GM23248 (cell line): Measurements from ENCODE around the gene NCOA1.
"Not testable (repeated sequence)": the region's sequence is repeated elsewhere in the genome, so short reads cannot be mapped to it uniquely, and the experiment has no call there.

Experiments used
- EZH2 ChIP-seq: fragments of 200-600 bp; sonication (generic); IDR thresholded peaks from 2 replicates; pipeline ENCODE4 v1.6.1; 2018; ENCODE audit warnings: antibody characterized with exemption, mild to moderate bottlenecking; ENCODE audit not compliant: insufficient read depth, poor library complexity, severe bottlenecking
- EZH2phosphoT487 ChIP-seq: fragments of 200-600 bp; sonication (generic); IDR thresholded peaks from 2 replicates; pipeline ENCODE4 v1.6.1; 2018; ENCODE audit warnings: antibody characterized with exemption, moderate library complexity, mild to moderate bottlenecking, low read depth; ENCODE audit not compliant: insufficient read depth

DNA sequence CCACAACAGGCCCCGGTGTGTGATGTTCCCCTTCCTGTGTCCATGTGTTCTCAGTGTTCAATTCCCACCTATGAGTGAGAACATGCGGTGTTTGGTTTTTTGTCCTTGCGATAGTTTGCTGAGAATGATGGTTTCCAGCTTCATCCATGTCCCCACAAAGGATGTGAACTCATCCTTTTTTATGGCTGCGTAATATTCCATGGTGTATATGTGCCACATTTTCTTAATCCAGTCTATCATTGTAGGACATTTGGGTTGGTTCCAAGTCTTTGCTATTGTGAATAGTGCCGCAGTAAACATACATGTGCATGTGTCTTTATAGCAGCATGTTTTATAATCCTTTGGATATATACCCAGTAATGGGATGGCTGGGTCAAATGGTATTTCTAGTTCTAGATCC is 309.4 kb downstream of the NCOA1 start:
- not testable (repeated sequence) for TF ChIP-seq EZH2phosphoT487, EZH2
